Effector memory CD4-positive, alpha-beta T cell (primary cell): ENCODE measurements around the gene SSH3.
"Not testable (repeated sequence)": the region's sequence is repeated elsewhere in the genome, so short reads cannot be mapped to it uniquely, and the experiment has no call there.

Source experiments
- DNase-seq, 3 donors: peaks; one replicate each; pipeline ENCODE4 v3.0.0-alpha.2; 2020
- H3K27ac ChIP-seq: 2 replicates; pipeline ENCODE4 v1.7.0; 2013; ENCODE audit warnings: mild to moderate bottlenecking, low read length, moderate library complexity; ENCODE audit not compliant: insufficient read depth, poor library complexity, severe bottlenecking
- H3K27me3 ChIP-seq: replicated peaks from 2 replicates; pipeline ENCODE4 v1.7.0; 2013; ENCODE audit warnings: mild to moderate bottlenecking, low read length; ENCODE audit not compliant: insufficient read depth, control insufficient read depth, poor library complexity, severe bottlenecking
- H3K36me3 ChIP-seq: 2 replicates; pipeline ENCODE4 v1.7.0; 2013; ENCODE audit warnings: mild to moderate bottlenecking, low read length, moderate library complexity; ENCODE audit not compliant: control insufficient read depth, insufficient read depth
- H3K4me1 ChIP-seq: 2 replicates; pipeline ENCODE4 v1.7.0; 2013; ENCODE audit warnings: low read length, mild to moderate bottlenecking; ENCODE audit not compliant: control insufficient read depth, insufficient read depth, poor library complexity, severe bottlenecking
- H3K4me3 ChIP-seq: 2 replicates; pipeline ENCODE4 v1.7.0; 2013; ENCODE audit warnings: low read length, low read depth, mild to moderate bottlenecking; ENCODE audit not compliant: insufficient read depth, poor library complexity, severe bottlenecking
- H3K9me3 ChIP-seq: 2 replicates; pipeline ENCODE4 v1.7.0; 2013; ENCODE audit warnings: mild to moderate bottlenecking, low read length, moderate library complexity; ENCODE audit not compliant: control insufficient read depth
- total RNA-seq, 3 donors: gene quantifications; one replicate each; lab custom pipeline; 2026; lab: John Stamatoyannopoulos, UW

Gene SSH3, protein sequence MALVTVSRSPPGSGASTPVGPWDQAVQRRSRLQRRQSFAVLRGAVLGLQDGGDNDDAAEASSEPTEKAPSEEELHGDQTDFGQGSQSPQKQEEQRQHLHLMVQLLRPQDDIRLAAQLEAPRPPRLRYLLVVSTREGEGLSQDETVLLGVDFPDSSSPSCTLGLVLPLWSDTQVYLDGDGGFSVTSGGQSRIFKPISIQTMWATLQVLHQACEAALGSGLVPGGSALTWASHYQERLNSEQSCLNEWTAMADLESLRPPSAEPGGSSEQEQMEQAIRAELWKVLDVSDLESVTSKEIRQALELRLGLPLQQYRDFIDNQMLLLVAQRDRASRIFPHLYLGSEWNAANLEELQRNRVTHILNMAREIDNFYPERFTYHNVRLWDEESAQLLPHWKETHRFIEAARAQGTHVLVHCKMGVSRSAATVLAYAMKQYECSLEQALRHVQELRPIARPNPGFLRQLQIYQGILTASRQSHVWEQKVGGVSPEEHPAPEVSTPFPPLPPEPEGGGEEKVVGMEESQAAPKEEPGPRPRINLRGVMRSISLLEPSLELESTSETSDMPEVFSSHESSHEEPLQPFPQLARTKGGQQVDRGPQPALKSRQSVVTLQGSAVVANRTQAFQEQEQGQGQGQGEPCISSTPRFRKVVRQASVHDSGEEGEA
- 11.2 to 19.0 (median 13.7) reads per million in 3 donors for total RNA-seq

DNA sequence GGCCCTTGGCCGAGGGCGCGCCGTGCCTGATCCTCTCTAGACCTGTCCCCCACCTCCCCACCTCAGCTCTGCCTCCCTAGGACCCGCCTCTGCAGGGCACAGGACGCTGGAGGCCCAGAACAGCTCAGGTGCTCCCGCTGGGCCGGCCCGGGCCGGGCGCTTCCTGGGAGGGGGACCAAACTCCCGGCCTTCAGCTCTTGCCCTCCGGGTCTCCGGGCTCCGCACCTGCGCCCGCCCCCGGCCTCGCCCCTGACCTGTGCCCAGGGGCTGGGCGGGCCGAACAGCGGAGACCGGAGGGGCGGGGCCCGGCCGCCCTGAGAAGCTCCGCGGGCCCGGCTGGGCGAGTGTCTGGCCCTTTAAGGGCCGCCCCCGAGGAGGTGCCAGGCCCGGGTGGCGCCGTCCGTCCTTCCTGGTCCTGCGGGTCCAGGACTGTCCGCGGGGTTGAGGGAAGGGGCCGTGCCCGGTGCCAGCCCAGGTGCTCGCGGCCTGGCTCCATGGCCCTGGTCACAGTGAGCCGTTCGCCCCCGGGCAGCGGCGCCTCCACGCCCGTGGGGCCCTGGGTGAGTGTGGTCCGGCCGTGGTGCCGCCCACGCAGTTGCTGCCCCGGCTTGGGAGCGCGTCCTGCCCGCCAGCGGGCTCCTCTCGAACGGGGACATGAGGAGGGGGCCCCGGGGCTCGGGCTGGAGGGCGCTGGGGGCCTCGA is at the start of gene SSH3:
Gene SSH3, plus strand, starts transcription at position 399 of the 703 bp plus-strand sequence. Its CDS starts 96 bp downstream, at position 495.
- Histone ChIP-seq H3K4me1 (peaks cover 17% of the 10 kb centered on the region), H3K27ac (peak within 1 kb of the TSS; percentile 69), H3K4me3 (peak within 1 kb of the TSS; percentile 80), H3K36me3 (peaks cover 37% of the 10 kb centered on the region), H3K9me3 (no peaks in the 10 kb centered on the region), H3K27me3 (no peaks in the 10 kb centered on the region)
- peak in 1 of 3 donors; percentile 43 for DNase-seq

DNA sequence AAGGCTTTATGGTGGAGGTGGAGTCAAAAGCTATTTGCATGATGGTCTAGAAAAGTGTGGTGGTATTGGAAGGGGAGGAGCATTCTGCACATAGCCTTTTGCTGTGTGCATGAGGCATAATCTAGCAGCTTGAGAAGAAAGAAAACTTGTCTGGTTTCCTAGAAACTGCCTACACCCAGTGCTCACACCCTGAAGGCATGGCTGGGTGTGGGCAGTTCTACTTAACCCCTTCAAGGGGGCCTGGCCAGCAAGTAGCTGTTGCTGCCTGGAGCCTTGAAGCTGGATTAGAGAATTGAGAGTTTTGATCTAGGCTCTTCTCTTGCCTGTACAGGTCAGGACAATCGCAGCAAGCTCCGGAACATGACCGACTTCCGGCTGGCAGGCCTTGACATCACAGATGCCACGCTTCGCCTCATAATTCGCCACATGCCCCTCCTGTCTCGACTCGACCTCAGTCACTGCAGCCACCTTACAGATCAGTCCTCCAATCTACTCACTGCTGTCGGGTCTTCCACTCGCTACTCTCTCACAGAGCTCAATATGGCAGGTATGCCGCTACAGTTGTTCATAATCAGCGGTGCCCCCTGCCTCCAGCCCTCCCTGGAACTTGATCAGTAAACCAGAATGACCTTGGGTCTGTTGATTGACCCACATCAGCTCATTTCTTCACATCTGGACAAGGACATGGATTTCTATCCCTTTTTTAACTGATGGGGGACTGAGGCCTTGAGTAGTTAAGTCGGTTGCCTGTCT is 49.3 kb upstream of the SSH3 start:
- Histone ChIP-seq H3K4me3 (no peak overlapping the region), H3K36me3 (peaks cover 82% of the 10 kb centered on the region), H3K27me3 (no peaks in the 10 kb centered on the region), H3K9me3 (no peaks in the 10 kb centered on the region), H3K27ac (no peak overlapping the region), H3K4me1 (peaks cover 8% of the 10 kb centered on the region)
- no peak for DNase-seq

DNA sequence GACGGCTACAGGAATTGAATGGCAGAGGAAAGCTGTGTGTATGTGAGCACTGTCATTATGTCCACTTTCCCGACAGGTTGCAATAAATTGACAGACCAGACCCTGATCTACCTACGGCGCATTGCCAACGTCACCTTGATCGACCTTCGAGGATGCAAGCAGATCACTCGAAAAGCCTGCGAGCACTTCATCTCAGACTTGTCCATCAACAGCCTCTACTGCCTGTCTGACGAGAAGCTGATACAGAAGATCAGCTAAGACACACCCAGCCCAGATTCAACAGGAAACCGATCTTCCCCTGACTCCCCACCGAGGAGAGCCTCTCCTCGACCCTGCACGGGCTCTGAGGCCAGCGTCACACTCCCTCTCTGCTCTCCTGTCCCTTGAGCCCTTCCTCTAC is 48.5 kb upstream of the SSH3 start:
- DNase-seq: no peak
- H3K4me3 ChIP-seq: no peak overlapping the region
- H3K36me3 ChIP-seq: peaks cover 75% of the 10 kb centered on the region
- peaks cover 8% of the 10 kb centered on the region for H3K4me1 ChIP-seq
- no peak overlapping the region for H3K27ac ChIP-seq
- no peaks in the 10 kb centered on the region for H3K27me3 ChIP-seq
- no peaks in the 10 kb centered on the region for H3K9me3 ChIP-seq

DNA sequence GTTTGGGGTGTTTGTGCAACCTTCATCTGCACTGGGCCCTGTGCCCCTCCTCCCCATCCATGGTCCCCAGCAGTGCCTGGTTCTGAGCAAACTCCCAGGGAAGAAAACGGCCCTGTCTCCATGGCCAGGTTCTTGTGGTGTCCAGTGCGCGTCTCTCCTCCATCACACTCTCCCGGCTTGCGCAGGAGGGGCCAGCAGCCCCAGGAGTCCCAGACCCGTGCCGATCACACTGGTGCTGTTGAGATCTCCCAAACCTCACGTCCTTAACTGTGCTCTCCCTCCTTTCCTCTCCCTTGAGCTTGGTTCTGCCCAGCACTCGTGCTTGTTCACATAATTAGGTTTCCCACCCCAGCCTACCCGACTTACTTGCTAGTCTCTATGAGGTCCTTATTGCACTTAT is 48.0 kb upstream of the SSH3 start:
- Histone ChIP-seq H3K4me3 (no peak overlapping the region), H3K27ac (no peak overlapping the region), H3K4me1 (peaks cover 8% of the 10 kb centered on the region), H3K36me3 (peaks cover 69% of the 10 kb centered on the region), H3K27me3 (no peaks in the 10 kb centered on the region), H3K9me3 (no peaks in the 10 kb centered on the region)
- DNase-seq: no peak

DNA sequence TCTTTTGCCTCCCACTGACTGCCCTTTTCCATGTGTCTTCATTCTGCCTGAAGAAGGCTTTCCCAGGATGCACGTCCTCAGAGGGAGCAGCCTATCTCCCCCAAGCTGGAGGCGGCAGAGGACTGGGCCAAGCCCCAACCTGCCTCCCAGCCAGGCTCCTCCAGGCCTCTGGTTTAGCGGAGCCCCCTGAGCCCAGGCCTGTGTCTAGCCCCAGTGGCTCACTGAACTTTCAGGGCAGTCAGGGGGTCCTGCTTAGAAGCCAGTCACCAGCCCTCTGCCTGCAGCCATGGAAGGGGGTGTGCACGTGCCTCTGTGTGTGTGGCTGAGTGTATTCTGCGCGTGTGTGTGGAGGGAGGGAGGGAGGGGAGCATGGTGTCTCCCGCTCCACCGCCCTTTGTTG is 47.5 kb upstream of the SSH3 start:
- Histone ChIP-seq H3K4me3 (no peak overlapping the region), H3K4me1 (peaks cover 8% of the 10 kb centered on the region), H3K27me3 (no peaks in the 10 kb centered on the region), H3K36me3 (peaks cover 64% of the 10 kb centered on the region), H3K27ac (no peak overlapping the region), H3K9me3 (no peaks in the 10 kb centered on the region)
- DNase-seq: no peak

DNA sequence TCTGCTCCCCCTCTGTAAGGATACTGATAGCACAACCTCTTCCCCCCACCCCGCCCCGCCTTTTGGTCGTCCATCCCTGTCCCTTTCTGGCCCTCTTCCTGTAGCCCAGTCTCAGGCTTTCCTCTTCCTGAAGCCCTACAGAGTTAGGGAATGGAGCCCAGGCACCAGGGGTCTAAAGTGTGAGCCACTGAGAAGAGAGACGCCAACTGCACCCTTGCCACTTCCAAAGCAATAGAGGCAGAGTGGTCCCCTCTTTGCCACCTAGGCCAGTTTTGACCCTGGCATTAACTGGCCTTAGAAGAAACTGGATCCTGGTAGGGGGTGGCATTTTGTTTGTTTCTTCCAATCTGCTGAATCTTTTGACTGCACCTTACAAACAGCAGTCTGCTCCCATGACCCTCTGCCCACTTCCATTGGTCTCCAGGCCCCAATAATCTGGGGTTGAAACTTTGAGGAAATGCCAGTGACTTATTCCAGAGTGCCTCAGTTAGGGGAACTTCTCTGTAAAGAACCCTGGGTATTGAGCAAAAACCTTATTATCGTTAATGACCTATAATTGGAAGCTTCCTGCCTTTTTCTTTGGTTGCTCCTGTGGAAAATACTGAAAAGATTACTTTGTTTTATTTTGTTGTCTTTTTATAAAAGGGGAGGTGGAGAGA is 46.7 kb upstream of the SSH3 start:
- Histone ChIP-seq H3K9me3 (no peaks in the 10 kb centered on the region), H3K4me1 (peaks cover 13% of the 10 kb centered on the region), H3K27ac (no peak overlapping the region), H3K27me3 (no peaks in the 10 kb centered on the region), H3K4me3 (no peak overlapping the region), H3K36me3 (peaks cover 57% of the 10 kb centered on the region)
- no peak for DNase-seq

DNA sequence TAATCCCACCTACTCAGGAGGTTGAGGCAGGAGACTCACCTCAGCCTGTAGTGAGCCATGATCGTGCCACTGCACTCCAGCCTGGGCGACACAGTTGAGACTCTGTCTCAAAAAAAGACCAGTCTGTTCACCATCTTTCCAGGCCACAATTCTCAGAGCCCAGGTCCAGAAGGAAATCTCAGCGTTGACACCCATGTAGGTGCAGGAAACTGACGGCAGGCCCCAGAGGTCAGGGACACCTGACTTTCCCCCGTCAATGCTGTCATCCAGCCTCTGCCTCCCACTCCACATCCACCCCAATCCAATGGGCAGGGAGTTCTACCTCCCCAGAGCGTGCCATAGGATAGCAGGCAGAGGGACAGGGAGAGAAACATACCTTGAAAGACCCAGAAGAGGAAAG is 42.9 kb upstream of the SSH3 start:
- DNase-seq: no peak
- no peaks in the 10 kb centered on the region for H3K9me3 ChIP-seq
- no peak overlapping the region for H3K4me3 ChIP-seq
- peaks cover 20% of the 10 kb centered on the region for H3K4me1 ChIP-seq
- H3K36me3 ChIP-seq: peaks cover 19% of the 10 kb centered on the region
- no peaks in the 10 kb centered on the region for H3K27me3 ChIP-seq
- no peak overlapping the region for H3K27ac ChIP-seq

DNA sequence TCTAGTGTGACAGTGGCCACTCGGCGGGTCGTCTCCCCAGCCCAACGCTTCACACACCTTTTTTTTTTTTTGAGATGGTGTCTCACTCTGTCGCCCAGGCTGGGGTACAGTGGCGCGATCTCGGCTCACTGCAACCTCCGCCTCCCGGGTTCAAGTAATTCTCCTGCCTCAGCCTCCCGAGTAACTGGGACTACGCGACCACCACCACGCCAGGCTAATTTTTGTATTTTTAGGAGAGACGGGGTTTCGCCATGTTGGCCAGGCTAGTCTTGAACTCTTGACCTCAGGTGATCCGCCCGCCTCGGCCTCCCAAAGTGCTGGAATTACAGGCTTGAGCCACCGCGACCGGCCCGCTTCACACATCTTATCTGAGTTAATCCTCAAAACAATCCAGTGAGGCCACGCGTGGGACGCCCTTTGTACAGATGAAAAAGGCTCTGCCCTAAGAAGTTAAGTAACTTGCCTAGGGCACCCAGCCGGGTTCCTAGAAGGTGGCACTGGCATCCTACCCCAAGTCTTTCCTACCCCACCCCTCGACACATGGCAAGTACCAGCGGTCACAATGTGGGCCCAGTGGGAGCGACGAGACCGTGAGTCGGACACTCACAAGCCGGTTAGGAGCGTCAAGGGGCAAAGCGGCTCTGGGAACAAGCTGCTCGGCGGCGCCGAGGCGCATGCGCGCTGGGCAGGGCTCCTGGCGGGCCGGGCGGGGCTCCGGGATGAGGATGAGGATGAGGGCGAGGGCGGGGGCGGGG is 42.3 kb upstream of the SSH3 start:
- Histone ChIP-seq H3K4me3 (peak overlapping the region; percentile 4), H3K36me3 (peaks cover 12% of the 10 kb centered on the region), H3K4me1 (peaks cover 24% of the 10 kb centered on the region)
- H3K27ac ChIP-seq, H3K9me3 ChIP-seq, DNase-seq, H3K27me3 ChIP-seq: not testable (repeated sequence)

DNA sequence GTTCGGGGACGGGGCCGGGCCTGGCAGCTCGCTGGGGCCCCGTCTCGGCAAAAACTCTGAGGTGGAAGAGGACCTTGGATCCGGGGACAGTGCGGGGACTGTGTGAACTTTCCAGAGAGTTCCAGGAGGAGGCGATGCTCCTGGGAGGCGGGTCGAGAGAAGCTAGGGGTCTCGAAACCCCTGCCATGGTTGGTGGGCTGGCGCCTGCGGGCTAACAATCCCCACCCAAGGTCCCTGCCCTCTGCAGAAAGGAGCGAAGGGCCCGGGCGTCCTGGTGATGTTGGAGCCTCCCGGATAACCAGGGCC is 41.7 kb upstream of the SSH3 start:
- Histone ChIP-seq H3K36me3 (peaks cover 7% of the 10 kb centered on the region), H3K27me3 (no peaks in the 10 kb centered on the region), H3K27ac (no peak overlapping the region), H3K4me3 (no peak overlapping the region), H3K9me3 (no peaks in the 10 kb centered on the region), H3K4me1 (peaks cover 25% of the 10 kb centered on the region)
- DNase-seq: no peak
